Loucy (cell line): Measurements from ENCODE around the gene TAB2.

Experiments
- H2AFZ ChIP-seq: fragments of 200-600 bp; sonication (generic); 2 replicates; pipeline ENCODE4 v1.6.0; 2016; ENCODE audit warnings: antibody characterized with exemption, mild to moderate bottlenecking, low read length, moderate library complexity
- H3F3A ChIP-seq: fragments of 200-600 bp; 2 replicates; pipeline ENCODE4 v1.6.0; 2016; ENCODE audit warnings: antibody characterized with exemption, low read depth, mild to moderate bottlenecking
- H3K27me3 ChIP-seq: fragments of 200-600 bp; sonication (generic); 2 replicates; pipeline ENCODE4 v1.6.1; 2014; ENCODE audit warnings: low read length, mild to moderate bottlenecking; ENCODE audit not compliant: insufficient read depth, poor library complexity, severe bottlenecking
- H3K36me3 ChIP-seq: fragments of 200-600 bp; sonication (generic); 2 replicates; pipeline ENCODE4 v1.6.1; 2016; ENCODE audit warnings: low read length; ENCODE audit not compliant: insufficient read depth
- H3K4me1 ChIP-seq: fragments of 200-600 bp; sonication (generic); 2 replicates; pipeline ENCODE4 v1.5.1; 2014; ENCODE audit warnings: low read length, mild to moderate bottlenecking; ENCODE audit not compliant: insufficient read depth, poor library complexity, severe bottlenecking
- H3K4me2 ChIP-seq: fragments of 200-600 bp; sonication (generic); 2 replicates; pipeline ENCODE4 v1.6.0; 2014; ENCODE audit warnings: antibody characterized with exemption, low read length, low read depth, mild to moderate bottlenecking; ENCODE audit not compliant: poor library complexity, severe bottlenecking
- H3K4me3 ChIP-seq: fragments of 200-600 bp; sonication (generic); 2 replicates; pipeline ENCODE4 v1.5.1; 2014; ENCODE audit warnings: low read length, mild to moderate bottlenecking, mixed read lengths; ENCODE audit not compliant: poor library complexity, severe bottlenecking
- H3K79me2 ChIP-seq: fragments of 200-600 bp; sonication (generic); 2 replicates; pipeline ENCODE4 v1.6.1; 2014; ENCODE audit warnings: low read length; ENCODE audit not compliant: insufficient read depth
- H3K9ac ChIP-seq: fragments of 200-600 bp; sonication (generic); 2 replicates; pipeline ENCODE4 v1.6.0; 2014; ENCODE audit warnings: mild to moderate bottlenecking, low read depth, low read length, moderate library complexity; ENCODE audit not compliant: poor library complexity, severe bottlenecking
- H3K9me2 ChIP-seq: fragments of 200-600 bp; sonication (generic); replicated peaks from 2 replicates; pipeline ENCODE4 v1.6.1; 2016; ENCODE audit warnings: low read depth, low read length, mixed read lengths
- H3K9me3 ChIP-seq: fragments of 200-600 bp; sonication (generic); 2 replicates; pipeline ENCODE4 v1.6.1; 2014; ENCODE audit warnings: mild to moderate bottlenecking, antibody characterized with exemption, low read length, low read depth; ENCODE audit not compliant: insufficient read depth
- H4K20me1 ChIP-seq: fragments of 200-600 bp; sonication (generic); 2 replicates; pipeline ENCODE4 v1.6.0; 2014; ENCODE audit warnings: antibody characterized with exemption, low read length, mild to moderate bottlenecking; ENCODE audit not compliant: insufficient read depth, poor library complexity, severe bottlenecking
- CTCF ChIP-seq: fragments of 200-600 bp; sonication (generic); conservative IDR thresholded peaks from 2 replicates; pipeline ENCODE4 v1.5.1; 2014; ENCODE audit warnings: mild to moderate bottlenecking, antibody characterized with exemption, low read length
- EZH2phosphoT487 ChIP-seq: fragments of 200-600 bp; IDR thresholded peaks from 2 replicates; pipeline ENCODE4 v1.6.1; 2018; ENCODE audit warnings: antibody characterized with exemption, mild to moderate bottlenecking, moderate library complexity, borderline replicate concordance

The TAB2 gene

GRCh38 chr6:149270616-149271015, 46.9 kb upstream of the TAB2 start:
- Histone ChIP-seq H3K79me2 (no peaks in the 10 kb centered on the region), H3K36me3 (no peaks in the 10 kb centered on the region), H3K4me3 (no peak overlapping the region), H2AFZ (no peak overlapping the region), H3K9ac (no peak overlapping the region), H3K4me2 (no peak overlapping the region), H3K9me3 (no peaks in the 10 kb centered on the region), H3K4me1 (peaks cover 26% of the 10 kb centered on the region), H3K9me2 (no peaks in the 10 kb centered on the region), H3K27me3 (no peaks in the 10 kb centered on the region), H3F3A (no peaks in the 10 kb centered on the region), H4K20me1 (no peaks in the 10 kb centered on the region)
- TF ChIP-seq EZH2phosphoT487 (no peak), CTCF (no peak)

GRCh38 chr6:149271348-149272340, 45.9 kb upstream of the TAB2 start:
- TF ChIP-seq CTCF (no peak), EZH2phosphoT487 (no peak)
- no peaks in the 10 kb centered on the region for H3K36me3 ChIP-seq
- H4K20me1 ChIP-seq, result no peaks in the 10 kb centered on the region
- H3K9me2 ChIP-seq, result no peaks in the 10 kb centered on the region
- no peak overlapping the region for H3K4me2 ChIP-seq
- no peak overlapping the region for H3K9ac ChIP-seq
- peaks cover 26% of the 10 kb centered on the region for H3K4me1 ChIP-seq
- no peak overlapping the region for H3K4me3 ChIP-seq
- no peak overlapping the region for H2AFZ ChIP-seq
- no peaks in the 10 kb centered on the region for H3F3A ChIP-seq
- H3K27me3 ChIP-seq, result no peaks in the 10 kb centered on the region
- no peaks in the 10 kb centered on the region for H3K9me3 ChIP-seq
- no peaks in the 10 kb centered on the region for H3K79me2 ChIP-seq

- no peaks in the 10 kb centered on the region for H3F3A ChIP-seq
- no peaks in the 10 kb centered on the region for H4K20me1 ChIP-seq
- H3K4me3 ChIP-seq, result no peak overlapping the region
- no peaks in the 10 kb centered on the region for H3K27me3 ChIP-seq
- no peaks in the 10 kb centered on the region for H3K9me2 ChIP-seq
- H3K4me2 ChIP-seq, result peak overlapping the region; percentile 48
- peak overlapping the region; percentile 26; the same call in 1 of the 2 replicates for H2AFZ ChIP-seq
- no peak overlapping the region for H3K9ac ChIP-seq
- no peaks in the 10 kb centered on the region for H3K9me3 ChIP-seq
- no peak for TF ChIP-seq CTCF
- no peak for TF ChIP-seq EZH2phosphoT487
- H3K36me3 ChIP-seq, result no peaks in the 10 kb centered on the region
- no peaks in the 10 kb centered on the region for H3K79me2 ChIP-seq
- peaks cover 26% of the 10 kb centered on the region for H3K4me1 ChIP-seq
These were observed 44.2 kb upstream of the TAB2 start for GRCh38 chr6:149273318-149273717.
